Right lobe of liver (tissue), 4 donors: ENCODE measurements around the gene CHN2.

Experiments used
- POLR2A ChIP-seq: fragments of 450-650 bp; IDR thresholded peaks from one replicate; pipeline ENCODE4 v1.6.1; 2017; ENCODE audit warnings: antibody characterized with exemption, mild to moderate bottlenecking
- TF ChIP-seq, protein P1 (sequence below), 4 donors: fragments of 200-600 bp in 3 of 4; fragments of 450-650 bp in 1 of 4; IDR thresholded peaks; one replicate each; pipeline versions ENCODE4 v1.5.1 to v1.8.0; 2016 to 2022; ENCODE audit warnings: antibody characterized with exemption in 4 of 4, mild to moderate bottlenecking in 2 of 4
- donor health status: DM: no; HTN: no; CAD: no.
- donor health status: DM: no; HTN: no; CAD: no.
- donor health status: DM: no; HTN: yes; CAD: no.

GRCh38 chr7:29327455-29327854 is 132.9 kb downstream of the CHN2 start:
- TF ChIP-seq, protein P1, sequence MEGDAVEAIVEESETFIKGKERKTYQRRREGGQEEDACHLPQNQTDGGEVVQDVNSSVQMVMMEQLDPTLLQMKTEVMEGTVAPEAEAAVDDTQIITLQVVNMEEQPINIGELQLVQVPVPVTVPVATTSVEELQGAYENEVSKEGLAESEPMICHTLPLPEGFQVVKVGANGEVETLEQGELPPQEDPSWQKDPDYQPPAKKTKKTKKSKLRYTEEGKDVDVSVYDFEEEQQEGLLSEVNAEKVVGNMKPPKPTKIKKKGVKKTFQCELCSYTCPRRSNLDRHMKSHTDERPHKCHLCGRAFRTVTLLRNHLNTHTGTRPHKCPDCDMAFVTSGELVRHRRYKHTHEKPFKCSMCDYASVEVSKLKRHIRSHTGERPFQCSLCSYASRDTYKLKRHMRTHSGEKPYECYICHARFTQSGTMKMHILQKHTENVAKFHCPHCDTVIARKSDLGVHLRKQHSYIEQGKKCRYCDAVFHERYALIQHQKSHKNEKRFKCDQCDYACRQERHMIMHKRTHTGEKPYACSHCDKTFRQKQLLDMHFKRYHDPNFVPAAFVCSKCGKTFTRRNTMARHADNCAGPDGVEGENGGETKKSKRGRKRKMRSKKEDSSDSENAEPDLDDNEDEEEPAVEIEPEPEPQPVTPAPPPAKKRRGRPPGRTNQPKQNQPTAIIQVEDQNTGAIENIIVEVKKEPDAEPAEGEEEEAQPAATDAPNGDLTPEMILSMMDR (IDR thresholded peaks at IDR 0.05): no peak
- no peak for TF ChIP-seq POLR2A
